Bronchial epithelial cell (primary cell): Measurements from ENCODE around the gene GAK. TPM values are rescaled to one million over a fixed set of nuclear protein-coding genes. Genes with fewer than 3 reads are reported as not detected.

Source experiments
- DNase-seq: peaks from one replicate; pipeline ENCODE4 v3.0.0-alpha.2; 2010; ENCODE audit warnings: low read depth
- FAIRE-seq: peaks from 2 replicates; lab custom pipeline; 2011; peaks lifted over from hg19 to GRCh38; lab: Jason Lieb, UNC
- H3K27me3 ChIP-seq: 2 replicates; pipeline ENCODE4 v1.5.1; 2011; ENCODE audit warnings: low read length; ENCODE audit not compliant: control insufficient read depth, insufficient read depth
- H3K36me3 ChIP-seq: 2 replicates; pipeline ENCODE4 v1.5.1; 2011; ENCODE audit warnings: low read length; ENCODE audit not compliant: control insufficient read depth, insufficient read depth
- H3K4me3 ChIP-seq: 2 replicates; pipeline ENCODE4 v1.5.1; 2011; ENCODE audit warnings: mild to moderate bottlenecking, low read depth, low read length, control low read depth
- CTCF ChIP-seq: IDR thresholded peaks from 2 replicates; pipeline ENCODE4 v1.5.1; 2011; ENCODE audit warnings: mild to moderate bottlenecking, moderate library complexity, low read length, control low read depth, inconsistent platforms; ENCODE audit not compliant: insufficient read depth, severe bottlenecking
- total RNA-seq: library from RNA; depleted of rRNA; stranded (reverse); fragments of >200 nt; gene quantifications from 2 replicates; pipeline ENCODE4 v1.2.1, GENCODE V29; 2014

GAK gene
- total RNA-seq, 1 donor from 2014 or later: 52.9 TPM

- H3K36me3 ChIP-seq: peaks cover 2% of the 10 kb centered on the region
- peak; percentile 73 for FAIRE-seq
- no peaks in the 10 kb centered on the region for H3K27me3 ChIP-seq
- DNase-seq: no peak
- TF ChIP-seq CTCF: no peak
- H3K4me3 ChIP-seq: no peak overlapping the region
These were observed 22.3 kb upstream of the GAK start for GRCh38 chr4:954211-955020.

- DNase-seq: no peak
- no peaks in the 10 kb centered on the region for H3K36me3 ChIP-seq
- no peak overlapping the region for H3K4me3 ChIP-seq
- no peak for FAIRE-seq
- no peaks in the 10 kb centered on the region for H3K27me3 ChIP-seq
- TF ChIP-seq CTCF: no peak
These were observed 21.4 kb upstream of the GAK start for GRCh38 chr4:953574-953915.

GRCh38 chr4:952881-953573, 20.9 kb upstream of the GAK start:
- no peak for TF ChIP-seq CTCF
- no peak overlapping the region for H3K4me3 ChIP-seq

DNA sequence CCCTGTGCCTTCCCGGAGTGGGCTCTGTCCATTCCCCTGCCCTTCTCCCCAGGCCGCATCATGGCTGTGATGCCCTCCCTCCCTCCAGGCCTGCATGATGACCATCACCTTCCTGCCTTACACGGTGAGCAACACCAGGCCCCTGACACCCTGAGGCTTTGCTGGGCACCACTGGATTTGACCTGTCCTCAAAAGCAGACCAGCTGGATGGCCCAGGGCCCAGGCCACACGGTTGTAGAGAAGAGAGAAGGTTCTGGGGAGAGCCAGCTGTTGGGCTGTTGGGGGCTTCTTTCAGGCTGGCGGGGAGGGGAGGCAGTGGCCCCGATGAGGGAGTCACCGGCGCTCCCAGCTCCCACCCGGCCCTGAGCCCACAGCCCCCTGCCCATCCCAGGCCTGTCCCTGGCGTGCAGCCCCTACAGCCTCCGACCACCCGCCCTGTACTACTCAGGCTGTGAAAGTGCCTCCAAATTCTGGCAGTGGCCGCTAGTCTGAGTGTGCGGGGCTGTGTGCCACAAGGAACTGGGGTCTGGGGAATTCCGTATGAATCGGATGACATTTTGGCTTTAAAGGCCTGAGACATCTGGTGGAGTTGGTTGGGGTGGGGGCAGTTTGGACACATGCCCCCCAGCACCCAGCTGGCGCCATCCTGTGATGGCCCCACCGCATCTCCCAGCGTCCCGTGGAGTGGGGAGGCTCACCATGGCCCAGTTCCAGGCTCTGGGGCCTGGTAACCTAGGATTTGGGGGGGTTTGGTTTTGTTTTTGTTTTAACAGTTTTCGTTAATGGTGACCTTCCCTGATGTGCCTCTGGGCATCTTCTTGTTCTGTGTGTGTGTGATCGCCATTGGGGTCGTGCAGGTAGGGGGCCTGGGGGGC, 19.7 kb upstream of the GAK start:
- Histone ChIP-seq H3K4me3 (no peak overlapping the region), H3K27me3 (no peaks in the 10 kb centered on the region), H3K36me3 (no peaks in the 10 kb centered on the region)
- FAIRE-seq (no peak), DNase-seq (no peak)
- no peak for TF ChIP-seq CTCF

More at GRCh38 chr4:952881-953573, 20.9 kb upstream of the GAK start:
- FAIRE-seq: no peak
- no peaks in the 10 kb centered on the region for H3K27me3 ChIP-seq
- DNase-seq: no peak
- H3K36me3 ChIP-seq: no peaks in the 10 kb centered on the region

DNA sequence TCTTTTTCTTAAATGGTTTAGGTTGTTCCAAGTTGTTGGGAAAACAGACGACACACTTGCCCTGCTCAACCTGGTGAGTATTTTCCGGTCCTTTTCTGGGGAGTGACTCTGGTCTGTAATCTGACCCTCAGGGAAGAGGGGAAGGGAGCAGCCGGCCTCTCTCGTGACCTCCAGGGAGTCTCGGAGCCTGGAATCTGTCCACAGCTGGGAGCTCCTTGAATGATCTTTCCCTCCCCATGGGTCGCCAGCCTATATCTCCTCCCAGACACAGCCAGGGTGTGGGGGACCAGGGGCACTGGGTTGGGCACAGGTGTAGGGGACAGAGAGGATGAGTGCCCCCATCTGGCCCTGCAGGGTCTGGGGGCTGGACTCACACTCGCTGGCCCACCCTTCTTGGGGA, 19.1 kb upstream of the GAK start:
- DNase-seq: no peak
- H3K36me3 ChIP-seq: no peaks in the 10 kb centered on the region
- H3K4me3 ChIP-seq: no peak overlapping the region
- H3K27me3 ChIP-seq: no peaks in the 10 kb centered on the region
- no peak for FAIRE-seq
- no peak for TF ChIP-seq CTCF
